ENCODE data around the gene ETS1.

Gene ETS1

DNA sequence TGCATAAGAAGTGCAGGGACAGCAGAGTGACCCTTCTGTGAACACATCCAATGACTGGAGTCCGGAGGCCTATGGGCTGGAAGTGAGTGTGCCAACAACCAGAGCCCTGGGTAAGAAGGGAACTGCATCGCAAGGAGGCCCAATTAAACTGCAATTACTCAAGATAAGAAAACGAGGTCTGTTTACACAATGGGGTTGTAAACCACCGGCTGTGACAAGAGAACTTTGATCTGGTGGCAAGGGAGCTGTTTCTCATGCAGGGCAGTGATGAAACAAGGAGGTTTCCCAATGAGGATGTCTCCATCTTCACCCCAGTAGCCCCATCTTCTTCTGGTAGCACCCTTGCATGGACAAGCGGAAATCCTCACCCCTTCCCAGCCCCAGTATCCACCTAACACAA is 21.5 kb downstream of the ETS1 start:
- no peak for DNase-seq

- no peak for DNase-seq
Measured at GRCh38 chr11:128564642-128565245, 22.6 kb downstream of the ETS1 start.

- DNase-seq, result no peak
Measured at GRCh38 chr11:128563942-128564641, 23.3 kb downstream of the ETS1 start.

GRCh38 chr11:128563308-128563707 is 24.1 kb downstream of the ETS1 start:
- DNase-seq, result no peak

GRCh38 chr11:128559496-128560103 is 27.8 kb downstream of the ETS1 start:
- DNase-seq, result no peak

GRCh38 chr11:128555606-128556005 is 31.8 kb downstream of the ETS1 start:
- DNase-seq, result no peak

DNA sequence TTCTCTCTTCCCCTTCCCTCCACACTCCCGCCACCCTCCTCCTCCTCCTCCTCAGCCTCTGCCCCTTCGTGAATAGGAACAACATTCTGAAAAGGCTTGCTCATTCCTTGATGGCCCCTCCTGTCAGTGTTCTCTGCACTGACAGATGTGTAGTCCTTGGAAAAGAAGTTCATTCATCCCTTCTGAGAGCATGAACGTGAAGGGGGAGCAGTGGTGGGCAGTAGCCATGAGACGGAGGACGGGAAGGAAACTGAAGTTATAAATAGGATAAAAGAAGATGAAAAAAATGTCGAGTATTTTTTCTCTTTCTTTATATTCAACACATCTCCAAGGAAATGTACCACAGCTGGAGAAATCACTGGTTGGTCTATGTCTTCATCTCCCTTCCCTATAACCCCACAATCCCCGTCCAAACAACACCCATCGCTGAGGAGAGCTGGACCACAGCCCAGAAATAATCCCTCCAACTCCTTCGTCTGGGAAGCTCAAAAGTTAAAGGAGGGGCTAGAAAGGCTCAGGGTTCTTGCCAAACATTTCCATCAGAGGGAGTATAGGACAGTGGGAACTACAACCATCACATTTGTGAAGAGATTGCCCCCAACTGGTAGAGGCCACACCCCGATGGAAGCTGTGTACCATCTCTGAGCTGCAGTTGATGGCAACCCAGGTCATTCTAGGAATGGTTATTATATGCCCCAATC is 33.5 kb downstream of the ETS1 start:
- no peak for DNase-seq

DNA sequence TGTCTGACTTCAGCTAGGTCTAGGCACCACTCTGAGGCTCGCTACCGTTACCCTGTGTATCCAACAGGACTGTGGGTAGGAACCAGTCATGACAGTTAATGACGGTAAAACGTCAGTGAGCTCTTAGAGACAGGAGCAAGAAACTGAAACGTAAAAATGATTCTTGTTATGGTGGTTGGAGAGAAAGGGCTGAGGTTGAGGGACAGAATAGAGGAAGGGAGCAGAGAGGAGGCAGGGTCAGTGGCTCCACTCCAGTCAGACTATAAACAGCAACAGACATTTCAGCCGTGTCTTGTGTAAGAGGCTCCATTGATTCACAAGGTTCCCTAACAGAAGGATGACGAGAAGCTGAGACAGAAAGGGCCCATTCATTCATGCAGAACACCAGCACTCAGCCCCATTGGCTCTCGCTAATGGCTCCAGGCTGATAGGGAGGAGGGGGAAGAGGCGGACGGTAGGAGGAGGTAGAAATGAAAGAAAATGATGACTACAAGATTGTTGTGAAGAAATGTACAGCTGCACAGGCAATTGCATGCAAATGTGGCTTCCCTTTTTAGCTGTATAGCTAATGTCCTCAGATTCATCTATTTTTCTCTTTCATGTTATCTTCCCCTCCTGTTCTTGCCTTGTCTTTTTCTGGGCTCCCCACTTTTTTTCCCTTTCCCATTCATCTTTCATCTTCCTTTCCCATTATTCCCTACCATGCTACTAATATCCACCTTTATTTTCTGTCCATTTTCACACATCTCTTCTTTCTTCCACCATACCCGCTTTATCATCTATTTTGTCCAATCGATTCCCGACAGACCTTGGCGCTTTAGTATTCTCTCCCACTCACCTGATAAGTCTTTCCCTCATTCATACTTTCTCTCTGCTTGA is 34.3 kb downstream of the ETS1 start:
- no peak for DNase-seq

DNA sequence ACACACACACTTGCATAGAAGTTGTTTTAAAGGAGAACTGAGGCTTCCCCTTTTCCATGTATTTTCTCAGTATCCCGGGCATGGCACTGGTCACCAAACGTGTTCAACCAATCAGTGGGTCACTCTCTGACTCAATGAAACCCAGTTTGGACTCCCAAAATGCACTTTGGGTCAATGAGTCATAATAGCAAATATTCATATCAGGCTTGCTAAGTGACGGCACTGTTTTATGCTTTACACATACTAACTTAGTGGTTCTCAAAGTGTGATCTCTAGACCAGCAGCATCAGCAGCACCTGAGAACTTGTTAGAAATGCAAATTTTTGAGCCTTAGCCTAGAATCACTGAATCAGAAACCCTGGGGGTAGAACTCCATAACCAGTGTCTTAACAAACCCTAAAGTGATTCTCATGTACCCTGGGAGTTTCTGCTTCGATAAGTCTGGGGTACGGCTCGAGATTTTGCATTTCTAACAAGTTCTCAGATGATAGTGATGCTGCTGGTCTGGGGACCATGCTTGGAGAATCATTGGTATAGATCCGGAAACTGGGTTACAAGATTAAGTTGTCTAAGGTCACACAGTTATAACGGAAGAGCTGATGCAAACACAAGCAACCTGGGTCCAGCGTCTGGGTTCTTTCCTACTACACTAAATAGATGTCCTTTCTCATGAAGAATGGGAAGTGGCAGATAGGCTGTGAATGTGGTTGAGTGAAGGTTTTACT is 35.6 kb downstream of the ETS1 start:
- no peak for DNase-seq

DNA sequence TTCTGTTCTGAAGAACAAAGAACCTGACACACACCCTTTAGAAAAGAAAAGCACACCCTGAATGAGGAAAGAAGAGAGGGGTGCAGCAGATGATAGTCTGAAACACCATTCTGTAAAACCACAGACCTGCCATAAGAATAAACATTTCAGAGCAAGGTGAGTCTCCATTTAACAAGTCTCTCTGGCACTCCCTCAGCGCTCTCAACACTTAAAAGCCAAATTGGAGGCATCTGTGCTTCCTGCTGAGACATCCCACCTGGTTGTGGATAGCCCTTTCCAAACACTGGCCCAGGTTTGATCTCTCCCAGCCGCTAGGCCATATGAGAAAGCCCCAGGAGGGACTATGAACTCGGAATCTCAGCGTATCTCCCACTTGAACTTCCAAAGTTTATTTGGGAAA is 36.3 kb downstream of the ETS1 start:
- no peak for DNase-seq

DNA sequence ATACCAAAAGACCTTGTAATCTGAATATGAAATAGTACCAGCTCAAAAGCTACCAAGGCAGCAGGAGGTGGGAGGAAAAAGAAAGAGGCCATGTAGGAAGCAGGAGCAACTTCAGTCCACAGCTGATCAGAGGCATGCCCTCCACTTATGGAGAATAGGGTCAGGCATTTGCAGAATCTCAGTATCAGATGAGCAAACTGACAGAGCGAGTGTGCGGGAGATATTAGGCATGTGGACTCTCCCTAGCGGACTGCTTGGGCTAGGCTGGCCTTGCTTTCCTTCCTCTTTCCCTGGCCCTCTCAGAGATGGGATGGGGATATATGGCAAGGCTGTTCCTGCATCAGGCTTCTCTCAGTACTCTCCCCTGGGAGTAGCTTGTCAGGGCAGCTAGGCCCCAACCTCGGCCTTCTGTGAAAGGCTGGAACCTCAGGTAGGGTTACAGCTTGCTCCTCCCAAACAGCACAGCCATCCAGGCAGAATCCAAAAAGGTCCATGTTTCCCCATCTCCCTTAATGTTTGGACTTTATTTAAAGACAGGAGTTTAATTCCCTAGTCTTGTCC is 37.0 kb downstream of the ETS1 start:
- no peak for DNase-seq

GRCh38 chr11:128549256-128549944 is 38.0 kb downstream of the ETS1 start:
- DNase-seq, result no peak

GRCh38 chr11:128548649-128549255 is 38.6 kb downstream of the ETS1 start:
- DNase-seq, result no peak

- no peak for DNase-seq
Measured at GRCh38 chr11:128547946-128548648, 39.3 kb downstream of the ETS1 start.

DNA sequence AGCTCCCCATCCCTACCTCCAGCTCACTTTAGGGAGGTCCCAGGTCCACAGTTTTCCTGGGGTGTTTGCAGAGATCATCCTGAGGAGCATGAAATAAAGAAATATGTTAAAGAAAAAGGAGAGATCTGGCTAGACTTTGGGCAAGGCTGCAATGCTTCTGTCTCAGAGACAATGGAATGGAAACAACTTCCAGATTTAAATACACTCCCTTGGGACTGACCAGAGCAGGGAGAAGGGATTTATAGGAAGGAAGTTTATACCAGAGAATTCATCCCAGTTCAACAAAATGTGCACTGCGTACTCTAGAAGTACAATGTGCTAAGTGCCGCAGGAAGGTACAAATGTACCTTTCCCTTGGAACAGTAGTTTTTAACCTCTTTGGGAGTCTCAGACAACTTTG is 40.4 kb downstream of the ETS1 start:
- DNase-seq, result no peak

DNA sequence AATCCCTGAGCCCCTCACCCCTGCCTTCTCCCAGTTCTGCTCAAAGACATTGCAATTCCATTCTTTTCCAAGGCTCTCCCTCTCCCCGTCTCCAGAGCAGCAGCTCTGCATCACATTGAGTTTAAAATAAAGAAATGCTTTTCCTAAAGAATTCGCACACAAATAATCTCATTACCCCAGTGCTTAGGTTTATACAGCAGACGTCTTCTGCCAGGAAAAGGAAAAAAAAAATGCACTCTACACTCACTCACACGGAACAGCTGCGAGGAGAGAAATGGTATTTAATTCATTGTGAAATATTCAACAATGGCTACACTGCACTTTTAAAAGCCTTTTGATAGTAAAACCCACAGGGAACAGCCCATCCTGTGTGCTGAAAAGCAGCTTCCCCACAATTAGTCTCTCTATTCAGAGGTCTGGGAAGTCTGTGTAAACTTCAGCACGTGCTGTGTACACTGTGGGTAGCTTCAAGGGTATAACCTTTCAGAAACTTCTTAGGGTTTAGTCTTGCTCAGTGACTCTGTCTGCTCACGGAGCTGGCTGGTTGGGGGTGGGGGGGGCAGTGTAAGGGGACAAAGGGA is 42.8 kb downstream of the ETS1 start:
- DNase-seq, result no peak

DNA sequence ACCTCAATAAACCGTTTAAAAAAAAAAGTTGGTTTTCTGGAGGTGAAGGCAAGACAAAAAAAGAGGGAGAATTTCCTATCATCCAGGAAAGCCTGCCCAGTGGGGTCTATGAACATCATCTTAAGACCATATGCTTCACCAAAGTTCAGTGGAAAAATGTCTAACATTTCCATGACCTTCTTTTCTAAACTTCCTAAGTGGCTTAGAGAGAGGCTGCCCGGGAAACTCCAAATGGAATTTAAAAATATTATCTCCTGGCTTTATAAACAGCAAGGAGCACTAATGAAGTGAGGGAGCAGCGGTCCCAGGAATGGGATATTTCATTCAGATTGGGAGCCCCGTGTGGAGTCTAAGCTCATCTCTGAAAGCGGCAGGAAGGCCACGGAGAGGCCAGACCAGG is 46.9 kb downstream of the ETS1 start:
- DNase-seq, result no peak

- DNase-seq, result no peak
Measured at GRCh38 chr11:128536506-128536905, 50.9 kb downstream of the ETS1 start.
